Trophoblast cell (in vitro differentiated cells and primary cell): Measurements from ENCODE around the gene COPE.
A peak's percentile ranks its signal among the peaks of the same experiment; 100 is the strongest.
"Not testable (repeated sequence)": the region's sequence is repeated elsewhere in the genome, so short reads cannot be mapped to it uniquely, and the experiment has no call there.

ENCODE experiments used
- DNase-seq, 2 donors: peaks; one replicate each; pipeline ENCODE4 v3.0.0-alpha.2; 2016
- H2AFZ ChIP-seq: 2 replicates; pipeline ENCODE4 v1.6.1; 2013; ENCODE audit warnings: low read length, moderate library complexity, mild to moderate bottlenecking; ENCODE audit not compliant: insufficient read depth, poor library complexity
- H2AK5ac ChIP-seq: 2 replicates; pipeline ENCODE4 v1.6.1; 2013; ENCODE audit warnings: mild to moderate bottlenecking, low read length
- H2BK120ac ChIP-seq: 2 replicates; pipeline ENCODE4 v1.6.1; 2013; ENCODE audit warnings: low read length, mild to moderate bottlenecking, moderate library complexity; ENCODE audit not compliant: insufficient read depth, poor library complexity
- H2BK12ac ChIP-seq: 2 replicates; pipeline ENCODE4 v1.6.1; 2013; ENCODE audit warnings: mild to moderate bottlenecking, low read length, moderate library complexity
- H2BK5ac ChIP-seq: 2 replicates; pipeline ENCODE4 v1.6.1; 2013; ENCODE audit warnings: low read length, low read depth, moderate library complexity, mild to moderate bottlenecking; ENCODE audit not compliant: poor library complexity
- H3K14ac ChIP-seq: 2 replicates; pipeline ENCODE4 v1.6.1; 2013; ENCODE audit warnings: mild to moderate bottlenecking, low read length
- H3K18ac ChIP-seq: 2 replicates; pipeline ENCODE4 v1.6.1; 2013; ENCODE audit warnings: mild to moderate bottlenecking, low read length
- H3K23ac ChIP-seq: 2 replicates; pipeline ENCODE4 v1.6.1; 2013; ENCODE audit warnings: low read length
- H3K27ac ChIP-seq: 2 replicates; pipeline ENCODE4 v1.5.1; 2013; ENCODE audit warnings: low read depth, mild to moderate bottlenecking, inconsistent platforms, low read length, moderate library complexity
- H3K27me3 ChIP-seq: 2 replicates; pipeline ENCODE4 v1.6.1; 2013; ENCODE audit warnings: inconsistent platforms, mild to moderate bottlenecking, low read length, moderate library complexity; ENCODE audit not compliant: insufficient read depth
- H3K36me3 ChIP-seq, 2 experiments: 1 replicate in 1 of 2; 2 replicates in 1 of 2; pipeline ENCODE4 v1.6.1; 2013; ENCODE audit warnings: low read length in 2 of 2, mild to moderate bottlenecking in 2 of 2, moderate library complexity in 1 of 2; ENCODE audit not compliant: insufficient read depth in 2 of 2, control insufficient read depth in 1 of 2
- H3K4ac ChIP-seq: 2 replicates; pipeline ENCODE4 v1.6.1; 2013; ENCODE audit warnings: low read depth, mild to moderate bottlenecking, low read length, moderate library complexity
- H3K4me1 ChIP-seq, 2 experiments: 1 replicate in 1 of 2; 2 replicates in 1 of 2; pipeline ENCODE4 v1.6.1; 2013; ENCODE audit warnings: low read length in 2 of 2, mild to moderate bottlenecking in 2 of 2, moderate library complexity in 1 of 2; ENCODE audit not compliant: insufficient read depth in 2 of 2, control insufficient read depth in 1 of 2
- H3K4me2 ChIP-seq: 2 replicates; pipeline ENCODE4 v1.6.1; 2013; ENCODE audit warnings: inconsistent platforms, mild to moderate bottlenecking, low read length, moderate library complexity
- H3K4me3 ChIP-seq: 2 replicates; pipeline ENCODE4 v1.5.1; 2013; ENCODE audit warnings: mild to moderate bottlenecking, low read depth, low read length, inconsistent platforms
- H3K79me1 ChIP-seq: one replicate; pipeline ENCODE4 v1.6.1; 2013; ENCODE audit warnings: low read length
- H3K79me2 ChIP-seq: 2 replicates; pipeline ENCODE4 v1.6.1; 2013; ENCODE audit warnings: low read length, mild to moderate bottlenecking; ENCODE audit not compliant: control insufficient read depth, insufficient read depth, poor library complexity
- H3K9ac ChIP-seq: 2 replicates; pipeline ENCODE4 v1.6.1; 2013; ENCODE audit warnings: mild to moderate bottlenecking, low read length
- H3K9me3 ChIP-seq: 2 replicates; pipeline ENCODE4 v1.6.1; 2013; ENCODE audit warnings: low read depth, mild to moderate bottlenecking, control low read depth, inconsistent platforms, low read length; ENCODE audit not compliant: insufficient read depth
- H4K12ac ChIP-seq: 2 replicates; pipeline ENCODE4 v1.6.1; 2013; ENCODE audit warnings: low read depth, mild to moderate bottlenecking, low read length, moderate library complexity
- H4K8ac ChIP-seq: 2 replicates; pipeline ENCODE4 v1.6.1; 2013; ENCODE audit warnings: low read depth, mild to moderate bottlenecking, low read length, moderate library complexity
- H4K91ac ChIP-seq: one replicate; pipeline ENCODE4 v1.6.1; 2013; ENCODE audit warnings: low read depth, mild to moderate bottlenecking, low read length, moderate library complexity
- WGBS: extraction: QIAGEN DNeasy Blood & Tissue Kit; methylation state at CpG from one replicate; pipeline ENCODE4 v1.1.7; 2013; ENCODE audit warnings: missing lambda C conversion rate; ENCODE audit not compliant: insufficient read length, insufficient coverage; ENCODE audit errors: extremely low coverage; 5-methylcytosine and 5-hydroxymethylcytosine counted together

Gene COPE

GRCh38 chr19:18917593-18917992 lies 1.6 kb downstream of the COPE start:
- H3K4me2 ChIP-seq, DNase-seq, H4K91ac ChIP-seq, H3K9me3 ChIP-seq, H2BK12ac ChIP-seq, H3K4me1 ChIP-seq, H3K79me1 ChIP-seq, H4K8ac ChIP-seq, H3K27me3 ChIP-seq, H2BK120ac ChIP-seq, H2AFZ ChIP-seq, H4K12ac ChIP-seq, H2BK5ac ChIP-seq, H3K14ac ChIP-seq, H3K9ac ChIP-seq, H3K18ac ChIP-seq, H3K23ac ChIP-seq, H3K27ac ChIP-seq, H3K4me3 ChIP-seq, H2AK5ac ChIP-seq: not testable (repeated sequence)
- Histone ChIP-seq H3K4ac (peak overlapping the region; percentile 33), H3K36me3 (peaks cover 36 to 45% of the 10 kb centered on the region in 2 experiments), H3K79me2 (peaks cover 18% of the 10 kb centered on the region)
- WGBS = no CpG with 5 or more reads among the region's 9 CpGs

- Histone ChIP-seq H3K36me3 (peaks cover 33 to 39% of the 10 kb centered on the region in 2 experiments), H2BK5ac (no peak overlapping the region), H2AFZ (no peak overlapping the region), H3K4me3 (no peak overlapping the region), H3K79me2 (peaks cover 18% of the 10 kb centered on the region), H4K8ac (no peak overlapping the region), H3K27me3 (no peaks in the 10 kb centered on the region), H3K18ac (no peak overlapping the region), H2AK5ac (no peak overlapping the region), H4K12ac (no peak overlapping the region), H3K23ac (no peak overlapping the region), H3K4me2 (no peak overlapping the region), H4K91ac (no peak overlapping the region), H3K4ac (peak overlapping the region; percentile 21), H2BK120ac (no peak overlapping the region), H3K27ac (no peak overlapping the region), H3K9ac (no peak overlapping the region), H3K14ac (no peak overlapping the region), H3K4me1 (peaks cover 6 to 9% of the 10 kb centered on the region in 2 experiments), H3K9me3 (no peaks in the 10 kb centered on the region), H3K79me1 (peaks cover 5% of the 10 kb centered on the region), H2BK12ac (no peak overlapping the region)
- DNase-seq = no peak
- WGBS = no CpG with 5 or more reads among the region's 5 CpGs
Measured at GRCh38 chr19:18915639-18916038, 3.5 kb downstream of the COPE start.

- Histone ChIP-seq H3K27ac (no peak overlapping the region), H2BK120ac (no peak overlapping the region), H3K9me3 (no peaks in the 10 kb centered on the region), H3K27me3 (no peaks in the 10 kb centered on the region), H2BK12ac (no peak overlapping the region), H3K79me1 (no peaks in the 10 kb centered on the region), H3K4me3 (no peak overlapping the region), H2BK5ac (no peak overlapping the region), H3K4me1 (peaks cover 2 to 3% of the 10 kb centered on the region in 2 experiments), H4K8ac (no peak overlapping the region), H3K9ac (no peak overlapping the region), H2AK5ac (no peak overlapping the region), H3K36me3 (peaks cover 50 to 55% of the 10 kb centered on the region in 2 experiments), H3K23ac (no peak overlapping the region), H4K91ac (no peak overlapping the region), H4K12ac (no peak overlapping the region), H3K14ac (no peak overlapping the region), H3K4ac (peak overlapping the region; percentile 12), H3K79me2 (peaks cover 6% of the 10 kb centered on the region), H2AFZ (no peak overlapping the region), H3K4me2 (no peak overlapping the region), H3K18ac (peak overlapping the region; percentile 61)
- no peak for DNase-seq
- WGBS = no CpG with 5 or more reads among the region's 5 CpGs
Measured at GRCh38 chr19:18913466-18913865, 5.7 kb downstream of the COPE start.

GRCh38 chr19:18912933-18913332 lies 6.3 kb downstream of the COPE start:
- no peak overlapping the region for H3K9ac ChIP-seq
- DNase-seq = no peak
- H3K23ac ChIP-seq = no peak overlapping the region
- no peak overlapping the region for H4K91ac ChIP-seq
- no peaks in the 10 kb centered on the region for H3K4me1 ChIP-seq
- H3K14ac ChIP-seq = no peak overlapping the region
- no peak overlapping the region for H4K8ac ChIP-seq
- H3K4me2 ChIP-seq = no peak overlapping the region
- WGBS = no CpG with 5 or more reads among the region's 14 CpGs
- no peak overlapping the region for H4K12ac ChIP-seq
- peaks cover 4% of the 10 kb centered on the region for H3K79me2 ChIP-seq
- H3K27ac ChIP-seq = no peak overlapping the region
- H3K79me1 ChIP-seq = no peaks in the 10 kb centered on the region
- no peak overlapping the region for H2BK120ac ChIP-seq
- H3K18ac ChIP-seq = no peak overlapping the region
- no peaks in the 10 kb centered on the region for H3K27me3 ChIP-seq
- H3K36me3 ChIP-seq = peaks cover 53 to 57% of the 10 kb centered on the region in 2 experiments
- H2BK5ac ChIP-seq = no peak overlapping the region
- H2AK5ac ChIP-seq = no peak overlapping the region
- H2AFZ ChIP-seq = no peak overlapping the region
- no peak overlapping the region for H2BK12ac ChIP-seq
- no peaks in the 10 kb centered on the region for H3K9me3 ChIP-seq
- no peak overlapping the region for H3K4ac ChIP-seq
- no peak overlapping the region for H3K4me3 ChIP-seq
